ENCODE results near the gene AMN1. TPM values are rescaled to one million over a fixed set of nuclear protein-coding genes. Genes with fewer than 3 reads are reported as not detected.

Gene AMN1
- total RNA-seq, 1 donor from 2014 or later, result 12.1 TPM

- no peak for DNase-seq (ENCODE audit: low read depth)
Observed at GRCh38 chr12:31631023-31631724, 97.6 kb downstream of the AMN1 start.

DNA sequence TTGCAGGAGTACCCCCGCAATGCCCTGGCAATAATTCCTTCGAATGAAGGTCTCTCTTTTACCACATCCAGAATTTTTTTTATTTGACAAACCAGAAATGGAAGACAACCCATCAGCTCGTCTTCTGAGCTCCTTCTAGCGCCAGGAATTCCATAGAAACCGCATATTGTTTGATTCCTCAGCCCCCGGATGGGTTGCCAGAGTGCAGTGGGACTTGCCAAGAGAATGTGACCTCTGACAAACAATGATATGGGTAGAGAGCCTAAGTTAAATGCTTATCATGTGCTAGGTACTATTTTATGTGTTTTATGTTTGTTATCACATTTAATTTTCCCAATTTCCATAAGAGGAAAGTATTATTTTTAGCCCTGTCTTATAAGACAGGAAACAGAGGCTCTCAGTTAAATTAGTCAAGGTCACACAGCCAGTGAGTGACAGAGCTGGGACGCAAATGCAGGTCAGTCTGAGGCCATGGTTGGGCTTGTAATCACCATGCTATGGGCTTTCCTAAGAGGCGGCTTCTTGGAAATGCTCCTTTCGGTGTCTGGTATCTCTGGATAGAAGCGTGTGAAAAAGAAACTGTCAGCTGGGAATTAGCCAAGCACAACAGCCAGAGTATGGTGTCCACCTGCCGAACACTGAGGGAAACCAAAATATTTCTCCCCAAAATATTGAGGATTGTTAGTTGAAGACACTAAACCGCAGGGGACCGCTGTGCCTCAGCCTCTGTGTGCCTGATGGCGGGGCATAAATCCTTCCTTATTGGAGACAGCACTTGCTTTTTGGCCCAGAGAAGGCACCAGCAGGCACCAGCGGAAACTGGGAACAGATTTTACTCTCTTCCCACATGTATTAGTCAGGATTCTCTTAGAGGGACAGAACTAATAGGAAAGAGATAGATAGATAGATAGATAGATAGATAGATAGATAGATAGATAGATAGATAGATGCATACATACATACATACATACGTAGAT, 98.8 kb downstream of the AMN1 start:
- DNase-seq (ENCODE audit: low read depth), result no peak

GRCh38 chr12:31627456-31628054, 101.3 kb downstream of the AMN1 start:
- DNase-seq (ENCODE audit: low read depth), result no peak

- no peak for DNase-seq (ENCODE audit: low read depth)
Observed at GRCh38 chr12:31626270-31626995, 102.4 kb downstream of the AMN1 start.

DNA sequence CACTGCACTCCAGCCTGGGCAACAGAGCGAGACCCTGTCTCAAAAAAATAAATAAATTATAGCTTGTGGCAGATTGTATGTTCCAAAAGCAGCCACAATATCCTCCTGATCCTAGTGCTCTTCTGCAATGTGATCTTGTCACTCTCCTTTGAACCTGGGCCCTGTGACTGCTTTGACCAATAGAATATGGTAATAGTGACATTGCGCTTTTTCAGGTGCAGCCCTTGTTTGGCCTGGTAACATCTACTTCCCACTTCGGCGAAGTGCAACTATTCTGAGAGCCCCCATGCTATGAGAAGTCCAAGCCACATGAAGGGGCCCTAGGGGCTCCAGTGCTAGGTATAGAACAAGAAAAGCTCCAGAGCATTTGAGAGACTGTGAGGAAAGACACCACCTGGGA, 106.8 kb downstream of the AMN1 start:
- DNase-seq (ENCODE audit: low read depth), result no peak

Other genes starting within 250 kb of the AMN1 start
- 9.2 and 23.9 TPM in 2 replicates for gene DENND5B, start 137.9 kb downstream of the AMN1 start, total RNA-seq
- 1.4 and 4.3 TPM in 2 replicates for gene ETFBKMT, start 69.3 kb downstream of the AMN1 start, total RNA-seq
- gene RESF1, start 230.4 kb upstream of the AMN1 start, total RNA-seq, result 20.5 and 88.5 TPM in 2 replicates